SK-N-SH treated with all-trans-retinoic acid at 6 μM for 48 hours (cell line): ENCODE data around the gene MOCOS.
A peak's percentile ranks its signal among the peaks of the same experiment; 100 is the strongest.

Experiments
- ATAC-seq: fragments of 200-7000 bp; cut with Tn5 transposase; 3 replicates; pipeline ENCODE4 v1.9.1; 2020; ENCODE audit warnings: mild to moderate bottlenecking, moderate library complexity
- ARNTL ChIP-seq: fragments of 450-650 bp; formaldehyde crosslinking; IDR thresholded peaks from 2 replicates; pipeline ENCODE4 v1.5.0; 2020; ENCODE audit warnings: low read depth, mild to moderate bottlenecking, moderate library complexity, borderline replicate concordance
- CREB5 ChIP-seq: fragments of 250-450 bp; sonication (Bioruptor Pico); IDR thresholded peaks from 2 replicates; pipeline ENCODE4 v1.5.1; 2020; ENCODE audit warnings: low read depth, mild to moderate bottlenecking, moderate library complexity
- CSDC2 ChIP-seq: fragments of 250-450 bp; sonication (Bioruptor Pico); IDR thresholded peaks from 2 replicates; pipeline ENCODE4 v1.5.0; 2020; ENCODE audit warnings: mild to moderate bottlenecking, moderate library complexity
- CSRNP3 ChIP-seq: fragments of 250-450 bp; sonication (Bioruptor Pico); IDR thresholded peaks from 2 replicates; pipeline ENCODE4 v1.5.1; 2021; ENCODE audit warnings: mild to moderate bottlenecking, moderate library complexity
- ESRRG ChIP-seq: fragments of 250-450 bp; sonication (Bioruptor Pico); IDR thresholded peaks from 2 replicates; pipeline ENCODE4 v1.6.1; 2021; ENCODE audit warnings: mild to moderate bottlenecking
- GLIS3 ChIP-seq: fragments of 250-450 bp; sonication (Bioruptor Pico); IDR thresholded peaks from 2 replicates; pipeline ENCODE4 v1.5.0; 2020; ENCODE audit warnings: mild to moderate bottlenecking, moderate library complexity
- ISL1 ChIP-seq: fragments of 250-450 bp; sonication (Bioruptor Pico); IDR thresholded peaks from 2 replicates; pipeline ENCODE4 v2.1.2; 2022; ENCODE audit warnings: mild to moderate bottlenecking, moderate library complexity
- OSR1 ChIP-seq: fragments of 250-450 bp; sonication (Bioruptor Pico); IDR thresholded peaks from 2 replicates; pipeline ENCODE4 v1.8.0; 2022; ENCODE audit warnings: moderate library complexity, mild to moderate bottlenecking, inconsistent platforms
- PATZ1 ChIP-seq: fragments of 250-450 bp; sonication (Bioruptor Pico); IDR thresholded peaks from 2 replicates; pipeline ENCODE4 v1.8.0; 2020; ENCODE audit warnings: mild to moderate bottlenecking, moderate library complexity, borderline replicate concordance
- POU6F1 ChIP-seq: fragments of 250-450 bp; sonication (Bioruptor Pico); IDR thresholded peaks from 2 replicates; pipeline ENCODE4 v1.8.0; 2021; ENCODE audit warnings: low read depth, mild to moderate bottlenecking, moderate library complexity, borderline replicate concordance
- PPARA ChIP-seq: fragments of 250-450 bp; sonication (Bioruptor Pico); IDR thresholded peaks from 2 replicates; pipeline ENCODE4 v1.5.0; 2020; ENCODE audit warnings: mild to moderate bottlenecking, borderline replicate concordance
- SNAI2 ChIP-seq: fragments of 250-450 bp; sonication (Bioruptor Pico); IDR thresholded peaks from 2 replicates; pipeline ENCODE4 v1.5.0; 2020; ENCODE audit warnings: mild to moderate bottlenecking, moderate library complexity
- TCF4 ChIP-seq: fragments of 250-450 bp; sonication (Bioruptor Pico); IDR thresholded peaks from 2 replicates; pipeline ENCODE4 v1.8.0; 2021; ENCODE audit warnings: mild to moderate bottlenecking, moderate library complexity, borderline replicate concordance
- TOX ChIP-seq: fragments of 250-450 bp; sonication (Bioruptor Pico); IDR thresholded peaks from 2 replicates; pipeline ENCODE4 v1.8.0; 2021; ENCODE audit warnings: mild to moderate bottlenecking, moderate library complexity, borderline replicate concordance
- TSHZ2 ChIP-seq: fragments of 250-450 bp; sonication (Bioruptor Pico); IDR thresholded peaks from 2 replicates; pipeline ENCODE4 v1.5.0; 2020; ENCODE audit warnings: mild to moderate bottlenecking, moderate library complexity
- ZC3H10 ChIP-seq: fragments of 250-450 bp; sonication (Bioruptor Pico); IDR thresholded peaks from 2 replicates; pipeline ENCODE4 v1.5.1; 2021; ENCODE audit warnings: mild to moderate bottlenecking, moderate library complexity
- ZFP3 ChIP-seq: fragments of 250-450 bp; sonication (Bioruptor Pico); IDR thresholded peaks from 2 replicates; pipeline ENCODE4 v1.5.0; 2020; ENCODE audit warnings: mild to moderate bottlenecking, moderate library complexity
- ZFP30 ChIP-seq: fragments of 450-650 bp; formaldehyde crosslinking; IDR thresholded peaks from 2 replicates; pipeline ENCODE4 v1.5.0; 2022; ENCODE audit warnings: mild to moderate bottlenecking, moderate library complexity
- ZNF565 ChIP-seq: fragments of 450-650 bp; formaldehyde crosslinking; conservative IDR thresholded peaks from 2 replicates; pipeline ENCODE4 v1.5.0; 2020; ENCODE audit warnings: low read depth, mild to moderate bottlenecking, moderate library complexity
- ZNF8 ChIP-seq: fragments of 450-650 bp; formaldehyde crosslinking; IDR thresholded peaks from 2 replicates; pipeline ENCODE4 v1.5.0; 2020; ENCODE audit warnings: mild to moderate bottlenecking, moderate library complexity

The MOCOS gene

GRCh38 chr18:36187193-36187825 lies at the start of gene MOCOS:
Gene MOCOS, plus strand, starts transcription at chr18:36187497. Its CDS starts 43 bp downstream, at chr18:36187540.
- no peak for TF ChIP-seq OSR1 (CRISPR knock-in tag)
- no peak for TF ChIP-seq CSRNP3 (CRISPR knock-in tag)
- TF ChIP-seq CREB5 (CRISPR knock-in tag): no peak
- no peak for TF ChIP-seq SNAI2
- TF ChIP-seq ESRRG (CRISPR knock-in tag): no peak
- TF ChIP-seq GLIS3 (CRISPR knock-in tag): no peak
- no peak for TF ChIP-seq ZNF8
- no peak for TF ChIP-seq PPARA (CRISPR knock-in tag)
- TF ChIP-seq TCF4 (CRISPR knock-in tag): no peak
- TF ChIP-seq ZC3H10 (CRISPR knock-in tag): no peak
- no peak for TF ChIP-seq CSDC2 (CRISPR knock-in tag)
- no peak for TF ChIP-seq ZNF565 (CRISPR knock-in tag)
- ATAC-seq: peak; percentile 98

GRCh38 chr18:36139245-36139644 lies 48.1 kb upstream of the MOCOS start:
- no peak for ATAC-seq
- TF ChIP-seq PATZ1: no peak

- TF ChIP-seq ZC3H10 (CRISPR knock-in tag): no peak
- no peak for ATAC-seq
Measured at GRCh38 chr18:36141576-36141975, 45.7 kb upstream of the MOCOS start.

- ATAC-seq: no peak
- TF ChIP-seq ARNTL (no peak), ZFP30 (CRISPR knock-in tag) (no peak), ZNF8 (no peak), SNAI2 (no peak), TOX (CRISPR knock-in tag) (no peak), OSR1 (CRISPR knock-in tag) (no peak), ESRRG (CRISPR knock-in tag) (no peak), ZFP3 (CRISPR knock-in tag) (no peak), POU6F1 (no peak), ISL1 (CRISPR knock-in tag) (no peak), GLIS3 (CRISPR knock-in tag) (no peak), CSRNP3 (CRISPR knock-in tag) (no peak)
Measured at GRCh38 chr18:36142751-36143150, 44.5 kb upstream of the MOCOS start.

GRCh38 chr18:36143391-36143790 lies 43.9 kb upstream of the MOCOS start:
- ATAC-seq: no peak
- TF ChIP-seq ZNF8: no peak
- no peak for TF ChIP-seq ZFP3 (CRISPR knock-in tag)
- TF ChIP-seq TSHZ2 (CRISPR knock-in tag): no peak
